Activated CD4-positive, alpha-beta T cell treated with anti-CD3 and anti-CD28 coated beads, Interleukin-2, amount 50 U/mL, for 1 hour (primary cell): Measurements from ENCODE around the gene HAGH.
"Not testable (repeated sequence)": the region's sequence is repeated elsewhere in the genome, so short reads cannot be mapped to it uniquely, and the experiment has no call there.

Experiments used
- DNase-seq: peaks from one replicate; pipeline ENCODE4 v3.0.0-alpha.2; 2020

The HAGH gene

GRCh38 chr16:1810106-1810505 is 16.5 kb downstream of the HAGH start:
- no peak for DNase-seq

GRCh38 chr16:1809281-1809801 is 17.3 kb downstream of the HAGH start:
- DNase-seq: no peak

GRCh38 chr16:1808691-1809090 is 17.9 kb downstream of the HAGH start:
- no peak for DNase-seq

- no peak for DNase-seq
These were observed 19.0 kb downstream of the HAGH start for GRCh38 chr16:1807626-1808025.

- no peak for DNase-seq
These were observed 25.9 kb downstream of the HAGH start for GRCh38 chr16:1800701-1801100.

- DNase-seq: not testable (repeated sequence)
These were observed 27.4 kb downstream of the HAGH start for GRCh38 chr16:1799263-1799662.

- no peak for DNase-seq
These were observed 31.5 kb downstream of the HAGH start for GRCh38 chr16:1794908-1795666.

- no peak for DNase-seq
These were observed 32.3 kb downstream of the HAGH start for GRCh38 chr16:1794221-1794871.

- no peak for DNase-seq
These were observed 32.9 kb downstream of the HAGH start, which contains the start of gene IGFALS for GRCh38 chr16:1793578-1794220. Gene IGFALS, minus strand, starts transcription at chr16:1793705. Its CDS starts 53 bp downstream, at chr16:1793652.

- no peak for DNase-seq
These were observed 33.6 kb downstream of the HAGH start for GRCh38 chr16:1792836-1793577.

- no peak for DNase-seq
These were observed 34.4 kb downstream of the HAGH start for GRCh38 chr16:1791943-1792812.

GRCh38 chr16:1791256-1791942 is 35.2 kb downstream of the HAGH start:
- DNase-seq: no peak

- no peak for DNase-seq
These were observed 35.9 kb downstream of the HAGH start for GRCh38 chr16:1790611-1791255.

GRCh38 chr16:1790261-1790610 is 36.4 kb downstream of the HAGH start:
- no peak for DNase-seq

GRCh38 chr16:1789643-1790045 is 37.0 kb downstream of the HAGH start:
- no peak for DNase-seq

- no peak for DNase-seq
These were observed 37.9 kb downstream of the HAGH start for GRCh38 chr16:1788708-1789100.

- DNase-seq: no peak
These were observed 38.4 kb downstream of the HAGH start for GRCh38 chr16:1788095-1788707.

- no peak for DNase-seq
These were observed 39.1 kb downstream of the HAGH start for GRCh38 chr16:1787322-1788094.

GRCh38 chr16:1787056-1787321 is 39.6 kb downstream of the HAGH start:
- DNase-seq: no peak
